NCI-H2029 (cell line): ENCODE results near the gene DVL1.

Experiments used
- DNase-seq: peaks from one replicate; lab custom pipeline; 2025; lab: John Stamatoyannopoulos, UW

Gene DVL1

GRCh38 chr1:1340185-1340584 lies 9.0 kb downstream of the DVL1 start:
- DNase-seq: no peak

GRCh38 chr1:1338278-1338677 lies 10.9 kb downstream of the DVL1 start:
- no peak for DNase-seq

GRCh38 chr1:1337793-1338147 lies 11.4 kb downstream of the DVL1 start:
- DNase-seq: no peak

- no peak for DNase-seq
Measured at GRCh38 chr1:1336931-1337792, 12.1 kb downstream of the DVL1 start.

- DNase-seq: no peak
Measured at GRCh38 chr1:1336446-1336845, 12.8 kb downstream of the DVL1 start.

GRCh38 chr1:1335792-1336248 lies 13.4 kb downstream of the DVL1 start:
- DNase-seq: no peak

GRCh38 chr1:1335283-1335682 lies 13.9 kb downstream of the DVL1 start:
- DNase-seq: no peak

- DNase-seq: no peak
Measured at GRCh38 chr1:1334835-1335234, 14.4 kb downstream of the DVL1 start.

GRCh38 chr1:1333551-1334241 lies 15.5 kb downstream of the DVL1 start:
- no peak for DNase-seq

GRCh38 chr1:1332774-1333480 lies 16.3 kb downstream of the DVL1 start:
- peak; percentile 16 for DNase-seq

- DNase-seq: no peak
Measured at GRCh38 chr1:1332031-1332755, 17.0 kb downstream of the DVL1 start.

GRCh38 chr1:1331068-1331965 lies 17.9 kb downstream of the DVL1 start, which contains the start of gene TAS1R3:
TAS1R3 (plus strand) TSS chr1:1331280; CDS start chr1:1331346, 66 bp downstream.
- no peak for DNase-seq

- no peak for DNase-seq
Measured at GRCh38 chr1:1330366-1331067, 18.7 kb downstream of the DVL1 start.

- no peak for DNase-seq
Measured at GRCh38 chr1:1329304-1330210, 19.7 kb downstream of the DVL1 start.

GRCh38 chr1:1328254-1328653 lies 21.0 kb downstream of the DVL1 start:
- no peak for DNase-seq

GRCh38 chr1:1327291-1327690 lies 21.9 kb downstream of the DVL1 start:
- no peak for DNase-seq

- no peak for DNase-seq
Measured at GRCh38 chr1:1326075-1326605, 23.1 kb downstream of the DVL1 start.

GRCh38 chr1:1325288-1326074 lies 23.7 kb downstream of the DVL1 start:
- DNase-seq: no peak
